ENCODE measurements around the gene SHC3. TPM values are rescaled to one million over a fixed set of nuclear protein-coding genes. Genes with fewer than 3 reads are reported as not detected.

SHC3 gene
- polyA plus RNA-seq, 4 donors: 0.27 to 1.5 (median 0.57) TPM; not detected in 1

GRCh38 chr9:89047667-89048066 is 131.0 kb downstream of the SHC3 start:
- Histone ChIP-seq H3K4me3 (ENCODE audit: low read depth in 1 of 3, low read length in 3 of 3) (no peak overlapping the region), H3K36me3 (ENCODE audit: control insufficient read depth in 3 of 3, insufficient read depth in 2 of 3, low read depth in 1 of 3, low read length in 3 of 3) (no peaks in the 10 kb centered on the region), H3K27ac (ENCODE audit: low read depth in 1 of 3, low read length in 2 of 3) (no peak overlapping the region), H3K4me1 (ENCODE audit: control insufficient read depth in 3 of 3, insufficient read depth in 2 of 3, low read depth in 1 of 3, low read length in 2 of 3) (no peaks in the 10 kb centered on the region), H3K27me3 (ENCODE audit: control insufficient read depth in 3 of 3, insufficient read depth in 3 of 3, low read length in 3 of 3) (no peaks in the 10 kb centered on the region), H3K9me3 (ENCODE audit: control insufficient read depth in 2 of 2, insufficient read depth in 1 of 2, low read depth in 1 of 2, low read length in 1 of 2) (no peaks in the 10 kb centered on the region)
- FAIRE-seq (no peak), DNase-seq (no peak)
- WGBS, 3 donors: 76 to 80% (median 77%) methylated on average over 4 of the region's 4 CpGs

GRCh38 chr9:89046832-89047231 is 131.8 kb downstream of the SHC3 start:
- Histone ChIP-seq H3K36me3 (ENCODE audit: control insufficient read depth in 3 of 3, insufficient read depth in 2 of 3, low read depth in 1 of 3, low read length in 3 of 3) (no peaks in the 10 kb centered on the region), H3K4me1 (ENCODE audit: control insufficient read depth in 3 of 3, insufficient read depth in 2 of 3, low read depth in 1 of 3, low read length in 2 of 3) (no peaks in the 10 kb centered on the region), H3K27ac (ENCODE audit: low read depth in 1 of 3, low read length in 2 of 3) (no peak overlapping the region), H3K4me3 (ENCODE audit: low read depth in 1 of 3, low read length in 3 of 3) (no peak overlapping the region), H3K9me3 (ENCODE audit: control insufficient read depth in 2 of 2, insufficient read depth in 1 of 2, low read depth in 1 of 2, low read length in 1 of 2) (no peaks in the 10 kb centered on the region), H3K27me3 (ENCODE audit: control insufficient read depth in 3 of 3, insufficient read depth in 3 of 3, low read length in 3 of 3) (no peaks in the 10 kb centered on the region)
- DNase-seq (no peak), FAIRE-seq (no peak)
- 69 to 94% (median 84%) methylated on average over 2 of the region's 2 CpGs for WGBS, 3 donors

- WGBS, 3 donors: 79 to 87% (median 82%) methylated on average over 4 of the region's 4 CpGs
- Histone ChIP-seq H3K36me3 (ENCODE audit: control insufficient read depth in 3 of 3, insufficient read depth in 2 of 3, low read depth in 1 of 3, low read length in 3 of 3) (no peaks in the 10 kb centered on the region), H3K9me3 (ENCODE audit: control insufficient read depth in 2 of 2, insufficient read depth in 1 of 2, low read depth in 1 of 2, low read length in 1 of 2) (no peaks in the 10 kb centered on the region), H3K4me1 (ENCODE audit: control insufficient read depth in 3 of 3, insufficient read depth in 2 of 3, low read depth in 1 of 3, low read length in 2 of 3) (no peaks in the 10 kb centered on the region), H3K4me3 (ENCODE audit: low read depth in 1 of 3, low read length in 3 of 3) (no peak overlapping the region), H3K27ac (ENCODE audit: low read depth in 1 of 3, low read length in 2 of 3) (no peak overlapping the region), H3K27me3 (ENCODE audit: control insufficient read depth in 3 of 3, insufficient read depth in 3 of 3, low read length in 3 of 3) (no peaks in the 10 kb centered on the region)
- FAIRE-seq (no peak), DNase-seq (no peak)
Measured at GRCh38 chr9:89044881-89045280, 133.7 kb downstream of the SHC3 start.

GRCh38 chr9:89044104-89044503 is 134.5 kb downstream of the SHC3 start:
- no peak for FAIRE-seq

GRCh38 chr9:89042984-89043383 is 135.6 kb downstream of the SHC3 start:
- H3K4me3 ChIP-seq (ENCODE audit: low read depth in 1 of 3, low read length in 3 of 3): no peak overlapping the region
- 88 to 92% (median 92%) methylated on average over 9 of the region's 9 CpGs for WGBS, 3 donors
- H3K27ac ChIP-seq (ENCODE audit: low read depth in 1 of 3, low read length in 2 of 3): no peak overlapping the region
- peaks cover 0 to under 1% (median 0%) of the 10 kb centered on the region in 3 donors for H3K4me1 ChIP-seq (ENCODE audit: control insufficient read depth in 3 of 3, insufficient read depth in 2 of 3, low read depth in 1 of 3, low read length in 2 of 3)
- H3K36me3 ChIP-seq (ENCODE audit: control insufficient read depth in 3 of 3, insufficient read depth in 2 of 3, low read depth in 1 of 3, low read length in 3 of 3): no peaks in the 10 kb centered on the region
- no peak for DNase-seq
- no peak for FAIRE-seq
- H3K9me3 ChIP-seq (ENCODE audit: control insufficient read depth in 2 of 2, insufficient read depth in 1 of 2, low read depth in 1 of 2, low read length in 1 of 2): no peaks in the 10 kb centered on the region
- H3K27me3 ChIP-seq (ENCODE audit: control insufficient read depth in 3 of 3, insufficient read depth in 3 of 3, low read length in 3 of 3): no peaks in the 10 kb centered on the region

More at GRCh38 chr9:89044104-89044503, 134.5 kb downstream of the SHC3 start:
- no peaks in the 10 kb centered on the region for H3K27me3 ChIP-seq (ENCODE audit: control insufficient read depth in 3 of 3, insufficient read depth in 3 of 3, low read length in 3 of 3)
- H3K36me3 ChIP-seq (ENCODE audit: control insufficient read depth in 3 of 3, insufficient read depth in 2 of 3, low read depth in 1 of 3, low read length in 3 of 3): no peaks in the 10 kb centered on the region
- no peak overlapping the region for H3K4me3 ChIP-seq (ENCODE audit: low read depth in 1 of 3, low read length in 3 of 3)
- no peaks in the 10 kb centered on the region for H3K4me1 ChIP-seq (ENCODE audit: control insufficient read depth in 3 of 3, insufficient read depth in 2 of 3, low read depth in 1 of 3, low read length in 2 of 3)
- H3K27ac ChIP-seq (ENCODE audit: low read depth in 1 of 3, low read length in 2 of 3): no peak overlapping the region
- WGBS, 3 donors: 86 to 95% (median 87%) methylated on average over 2 of the region's 2 CpGs
- DNase-seq: no peak
- H3K9me3 ChIP-seq (ENCODE audit: control insufficient read depth in 2 of 2, insufficient read depth in 1 of 2, low read depth in 1 of 2, low read length in 1 of 2): no peaks in the 10 kb centered on the region

GRCh38 chr9:89039664-89040063 is 139.0 kb downstream of the SHC3 start:
- FAIRE-seq: no peak
- no peaks in the 10 kb centered on the region for H3K36me3 ChIP-seq (ENCODE audit: control insufficient read depth in 3 of 3, insufficient read depth in 2 of 3, low read depth in 1 of 3, low read length in 3 of 3)

GRCh38 chr9:89039104-89039465 is 139.5 kb downstream of the SHC3 start:
- DNase-seq (no peak), FAIRE-seq (no peak)
- no peaks in the 10 kb centered on the region for H3K27me3 ChIP-seq (ENCODE audit: control insufficient read depth in 3 of 3, insufficient read depth in 3 of 3, low read length in 3 of 3)
- H3K9me3 ChIP-seq (ENCODE audit: control insufficient read depth in 2 of 2, insufficient read depth in 1 of 2, low read depth in 1 of 2, low read length in 1 of 2): no peaks in the 10 kb centered on the region
- 84 to 95% (median 94%) methylated on average over 4 of the region's 4 CpGs for WGBS, 3 donors
- H3K4me1 ChIP-seq (ENCODE audit: control insufficient read depth in 3 of 3, insufficient read depth in 2 of 3, low read depth in 1 of 3, low read length in 2 of 3): peaks cover 0 to 14% (median 3%) of the 10 kb centered on the region in 3 donors
- no peaks in the 10 kb centered on the region for H3K36me3 ChIP-seq (ENCODE audit: control insufficient read depth in 3 of 3, insufficient read depth in 2 of 3, low read depth in 1 of 3, low read length in 3 of 3)
- H3K4me3 ChIP-seq (ENCODE audit: low read depth in 1 of 3, low read length in 3 of 3): no peak overlapping the region
- H3K27ac ChIP-seq (ENCODE audit: low read depth in 1 of 3, low read length in 2 of 3): no peak overlapping the region

More at GRCh38 chr9:89039664-89040063, 139.0 kb downstream of the SHC3 start:
- DNase-seq: no peak
- H3K27ac ChIP-seq (ENCODE audit: low read depth in 1 of 3, low read length in 2 of 3): no peak overlapping the region
- H3K4me1 ChIP-seq (ENCODE audit: control insufficient read depth in 3 of 3, insufficient read depth in 2 of 3, low read depth in 1 of 3, low read length in 2 of 3): peaks cover 0 to 14% (median 3%) of the 10 kb centered on the region in 3 donors
- H3K9me3 ChIP-seq (ENCODE audit: control insufficient read depth in 2 of 2, insufficient read depth in 1 of 2, low read depth in 1 of 2, low read length in 1 of 2): no peaks in the 10 kb centered on the region
- H3K27me3 ChIP-seq (ENCODE audit: control insufficient read depth in 3 of 3, insufficient read depth in 3 of 3, low read length in 3 of 3): no peaks in the 10 kb centered on the region
- WGBS, 3 donors: 94 to 98% (median 95%) methylated on average over 2 of the region's 2 CpGs
- no peak overlapping the region for H3K4me3 ChIP-seq (ENCODE audit: low read depth in 1 of 3, low read length in 3 of 3)

GRCh38 chr9:89038382-89039103 is 140.1 kb downstream of the SHC3 start:
- Histone ChIP-seq H3K4me1 (ENCODE audit: control insufficient read depth in 3 of 3, insufficient read depth in 2 of 3, low read depth in 1 of 3, low read length in 2 of 3) (peaks cover 0 to 14% (median 3%) of the 10 kb centered on the region in 3 donors), H3K27me3 (ENCODE audit: control insufficient read depth in 3 of 3, insufficient read depth in 3 of 3, low read length in 3 of 3) (no peaks in the 10 kb centered on the region), H3K9me3 (ENCODE audit: control insufficient read depth in 2 of 2, insufficient read depth in 1 of 2, low read depth in 1 of 2, low read length in 1 of 2) (no peaks in the 10 kb centered on the region), H3K4me3 (ENCODE audit: low read depth in 1 of 3, low read length in 3 of 3) (no peak overlapping the region), H3K27ac (ENCODE audit: low read depth in 1 of 3, low read length in 2 of 3) (peak overlapping the region in 1 of 3 donors; percentile 28), H3K36me3 (ENCODE audit: control insufficient read depth in 3 of 3, insufficient read depth in 2 of 3, low read depth in 1 of 3, low read length in 3 of 3) (no peaks in the 10 kb centered on the region)
- no peak for DNase-seq
- 76 to 89% (median 82%) methylated on average over 5 of the region's 5 CpGs for WGBS, 3 donors
- FAIRE-seq: no peak

- Histone ChIP-seq H3K4me1 (ENCODE audit: control insufficient read depth in 3 of 3, insufficient read depth in 2 of 3, low read depth in 1 of 3, low read length in 2 of 3) (peaks cover 0 to 14% (median 3%) of the 10 kb centered on the region in 3 donors), H3K4me3 (ENCODE audit: low read depth in 1 of 3, low read length in 3 of 3) (no peak overlapping the region), H3K27ac (ENCODE audit: low read depth in 1 of 3, low read length in 2 of 3) (no peak overlapping the region), H3K9me3 (ENCODE audit: control insufficient read depth in 2 of 2, insufficient read depth in 1 of 2, low read depth in 1 of 2, low read length in 1 of 2) (no peaks in the 10 kb centered on the region), H3K27me3 (ENCODE audit: control insufficient read depth in 3 of 3, insufficient read depth in 3 of 3, low read length in 3 of 3) (no peaks in the 10 kb centered on the region), H3K36me3 (ENCODE audit: control insufficient read depth in 3 of 3, insufficient read depth in 2 of 3, low read depth in 1 of 3, low read length in 3 of 3) (no peaks in the 10 kb centered on the region)
- DNase-seq (no peak), FAIRE-seq (no peak)
- WGBS, 3 donors: 77 to 79% (median 77%) methylated on average over 9 of the region's 9 CpGs
Measured at GRCh38 chr9:89037891-89038290, 140.7 kb downstream of the SHC3 start.

Measured in small intestine (tissue), 7 donors.